Measurements from ENCODE around the gene EIF3B.

- TF ChIP-seq TAF1 (IDR thresholded peaks at IDR 0.05; ENCODE audit: borderline replicate concordance, insufficient read depth, low read length) = no peak
- no peak for TF ChIP-seq POLR2AphosphoS5 (IDR thresholded peaks at IDR 0.05; ENCODE audit: low read depth, low read length)
- no peak for TF ChIP-seq REST (IDR thresholded peaks at IDR 0.05; ENCODE audit: insufficient read depth in 1 of 2, low read depth in 2 of 2, low read length in 2 of 2)
- TF ChIP-seq FOXP2 (optimal IDR thresholded peaks at IDR 0.05; ENCODE audit: borderline replicate concordance, extremely low read depth, extremely low read length, insufficient read depth) = no peak
- no peak for TF ChIP-seq SIN3A (IDR thresholded peaks at IDR 0.05; ENCODE audit: borderline replicate concordance, insufficient read depth, low read length)
Observed at GRCh38 chr7:2350861-2351260, 3.8 kb upstream of the EIF3B start.

Data from PFSK-1 (cell line).